Parathyroid adenoma (tissue), 2 donors: ENCODE results near the gene ENDOD1.

ENCODE experiments used
- H2AFZ ChIP-seq: fragments of 300-600 bp; sonication (generic); one replicate; pipeline ENCODE4 v1.7.0; 2017; ENCODE audit warnings: antibody characterized with exemption, mild to moderate bottlenecking
- H3K27ac ChIP-seq: fragments of 300-600 bp; sonication (generic); one replicate; pipeline ENCODE4 v1.7.0; 2017
- H3K27me3 ChIP-seq: fragments of 300-600 bp; sonication (generic); one replicate; pipeline ENCODE4 v1.7.0; 2017; ENCODE audit warnings: low read length; ENCODE audit not compliant: control insufficient read depth, insufficient read depth
- H3K36me3 ChIP-seq: fragments of 300-600 bp; sonication (generic); one replicate; pipeline ENCODE4 v1.7.0; 2017; ENCODE audit warnings: low read length; ENCODE audit not compliant: control insufficient read depth, insufficient read depth
- H3K4me1 ChIP-seq: fragments of 300-600 bp; sonication (generic); one replicate; pipeline ENCODE4 v1.7.0; 2017; ENCODE audit warnings: control low read depth
- H3K4me2 ChIP-seq: fragments of 300-600 bp; sonication (generic); one replicate; pipeline ENCODE4 v1.7.0; 2017; ENCODE audit warnings: low read length
- H3K4me3 ChIP-seq: fragments of 300-600 bp; sonication (generic); one replicate; pipeline ENCODE4 v1.7.0; 2017; ENCODE audit warnings: low read depth, low read length
- H3K79me2 ChIP-seq: fragments of 300-600 bp; sonication (generic); one replicate; pipeline ENCODE4 v1.7.0; 2017; ENCODE audit warnings: control low read depth
- H3K9ac ChIP-seq: fragments of 300-600 bp; sonication (generic); one replicate; pipeline ENCODE4 v1.7.0; 2017; ENCODE audit warnings: mild to moderate bottlenecking
- H3K9me3 ChIP-seq: fragments of 300-600 bp; sonication (generic); one replicate; pipeline ENCODE4 v1.7.0; 2017; ENCODE audit warnings: low read length; ENCODE audit not compliant: control insufficient read depth
- CTCF ChIP-seq: fragments of 300-600 bp; sonication (generic); IDR thresholded peaks from one replicate; pipeline ENCODE4 v1.7.0; 2017; ENCODE audit warnings: antibody characterized with exemption, mild to moderate bottlenecking
- donor health status: primary hyperparathyroidism.

ENDOD1 gene

GRCh38 chr11:95170294-95170693, 80.6 kb downstream of the ENDOD1 start:
- no peak overlapping the region for H3K9ac ChIP-seq

GRCh38 chr11:95175818-95176380, 86.3 kb downstream of the ENDOD1 start:
- no peak for TF ChIP-seq CTCF
- Histone ChIP-seq H3K9me3 (no peaks in the 10 kb centered on the region), H3K4me3 (no peak overlapping the region), H2AFZ (no peak overlapping the region), H3K4me2 (no peak overlapping the region), H3K9ac (no peak overlapping the region), H3K27me3 (no peaks in the 10 kb centered on the region), H3K4me1 (no peaks in the 10 kb centered on the region), H3K27ac (no peak overlapping the region), H3K36me3 (no peaks in the 10 kb centered on the region), H3K79me2 (no peaks in the 10 kb centered on the region)

More at GRCh38 chr11:95170294-95170693, 80.6 kb downstream of the ENDOD1 start:
- no peaks in the 10 kb centered on the region for H3K79me2 ChIP-seq
- H3K27me3 ChIP-seq, result no peaks in the 10 kb centered on the region
- TF ChIP-seq CTCF, result no peak
- no peak overlapping the region for H3K4me3 ChIP-seq
- no peak overlapping the region for H3K4me2 ChIP-seq
- H3K4me1 ChIP-seq, result no peaks in the 10 kb centered on the region
- H3K36me3 ChIP-seq, result no peaks in the 10 kb centered on the region
- no peak overlapping the region for H3K27ac ChIP-seq
- H2AFZ ChIP-seq, result no peak overlapping the region
- no peaks in the 10 kb centered on the region for H3K9me3 ChIP-seq
